ENCODE results near the gene SLC25A36.

SLC25A36 gene, protein sequence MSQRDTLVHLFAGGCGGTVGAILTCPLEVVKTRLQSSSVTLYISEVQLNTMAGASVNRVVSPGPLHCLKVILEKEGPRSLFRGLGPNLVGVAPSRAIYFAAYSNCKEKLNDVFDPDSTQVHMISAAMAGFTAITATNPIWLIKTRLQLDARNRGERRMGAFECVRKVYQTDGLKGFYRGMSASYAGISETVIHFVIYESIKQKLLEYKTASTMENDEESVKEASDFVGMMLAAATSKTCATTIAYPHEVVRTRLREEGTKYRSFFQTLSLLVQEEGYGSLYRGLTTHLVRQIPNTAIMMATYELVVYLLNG

DNA sequence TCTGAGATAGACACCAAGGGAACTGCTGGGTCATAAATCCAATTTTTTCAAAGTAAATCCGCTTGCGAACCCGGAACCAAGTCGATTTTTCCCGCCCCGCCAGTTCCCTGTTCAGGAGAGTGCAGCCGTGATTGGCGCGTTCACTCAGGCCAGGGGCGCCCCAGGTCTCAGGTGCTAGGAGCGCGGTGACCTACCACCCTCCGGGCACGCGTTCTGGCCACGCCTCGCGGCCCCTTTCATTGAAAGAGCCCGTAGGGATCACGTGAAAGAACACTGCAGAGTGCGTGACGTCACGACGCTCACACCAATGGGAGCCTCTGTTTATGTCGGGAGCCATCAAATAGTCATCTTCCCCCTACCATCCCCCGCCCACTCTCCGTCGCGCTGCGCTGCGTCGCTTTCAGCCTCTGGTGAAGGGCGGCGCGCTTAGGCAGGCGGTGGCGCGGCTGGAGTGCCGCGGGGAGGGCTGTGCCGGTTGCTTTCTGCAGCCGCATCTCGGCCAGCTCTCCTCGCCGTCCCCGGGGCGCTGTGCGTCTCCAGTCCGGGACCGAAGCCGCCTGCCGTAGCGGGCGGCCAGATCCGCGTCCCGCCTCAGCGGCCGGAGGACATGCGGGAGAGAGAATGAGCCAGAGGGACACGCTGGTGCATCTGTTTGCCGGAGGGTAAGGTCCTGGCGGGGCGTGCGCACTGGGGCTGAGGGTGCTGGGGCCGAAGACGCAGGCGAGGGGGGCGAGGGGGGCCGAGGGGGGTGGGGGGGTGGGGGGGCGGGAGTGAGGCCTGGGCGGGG, at the start of gene SLC25A36:
Gene SLC25A36, plus strand, starts transcription at position 403 of the 787 bp plus-strand sequence. Its CDS starts 219 bp downstream, at position 622.
- DNase-seq, result peak; percentile 99

DNA sequence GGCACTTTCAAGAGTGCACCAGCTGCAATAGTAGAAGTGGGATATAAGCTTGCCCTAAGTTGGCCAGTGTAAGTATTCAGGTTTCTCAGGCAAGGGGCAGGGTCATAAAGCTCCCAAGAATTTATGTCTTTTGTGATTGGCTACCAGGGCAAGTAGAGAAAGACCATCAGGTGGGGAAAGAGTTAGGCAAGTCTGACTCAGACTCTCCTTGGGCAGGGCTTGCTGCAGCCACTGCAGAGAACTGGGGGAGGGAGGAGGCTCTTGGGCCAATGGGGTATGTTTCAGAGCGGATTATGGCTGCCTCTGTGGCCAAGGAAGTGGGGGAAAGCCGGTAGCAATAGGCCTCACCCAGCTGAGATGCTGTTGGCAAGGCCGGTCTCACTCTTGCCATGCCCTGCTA, 44.6 kb upstream of the SLC25A36 start:
- DNase-seq, result no peak

DNA sequence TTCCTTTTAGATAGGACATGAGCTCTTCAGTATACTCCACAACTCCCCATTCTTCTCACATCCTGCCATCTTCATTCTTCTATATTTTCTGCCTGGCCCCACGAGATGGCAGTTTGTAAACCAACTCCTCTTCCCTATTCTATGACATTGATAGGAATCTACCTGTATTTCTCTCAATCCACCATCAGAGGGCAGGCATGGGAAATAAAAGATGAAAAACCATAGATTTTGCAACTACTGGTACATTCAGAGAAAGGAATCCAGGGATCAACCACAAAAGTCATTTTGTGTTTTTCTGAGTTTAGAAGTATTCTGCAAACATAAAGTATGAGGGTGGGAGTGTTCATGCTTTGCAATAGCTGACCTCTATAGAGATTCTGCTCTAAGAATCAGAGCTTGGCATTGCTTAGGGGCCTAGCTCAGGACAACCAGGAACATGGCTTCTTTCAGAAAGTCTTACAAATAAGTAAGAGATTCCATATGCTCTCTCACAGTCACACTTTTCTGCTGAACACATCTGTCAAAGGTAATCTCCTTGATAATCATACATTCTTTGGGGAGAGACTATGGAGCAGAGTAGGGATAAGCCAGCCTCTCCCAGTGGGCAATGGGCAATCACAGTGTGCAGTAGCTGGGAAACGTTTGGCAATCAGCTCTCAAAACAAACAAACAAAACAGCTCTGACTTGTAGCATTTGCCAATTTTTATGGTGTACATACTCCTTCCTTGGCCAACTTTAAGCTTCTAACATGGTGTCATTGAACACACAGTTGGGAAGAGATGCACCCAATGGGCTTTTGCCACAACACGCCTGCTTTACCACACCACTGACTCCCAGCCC, 43.1 kb upstream of the SLC25A36 start:
- DNase-seq, result peak; percentile 64

DNA sequence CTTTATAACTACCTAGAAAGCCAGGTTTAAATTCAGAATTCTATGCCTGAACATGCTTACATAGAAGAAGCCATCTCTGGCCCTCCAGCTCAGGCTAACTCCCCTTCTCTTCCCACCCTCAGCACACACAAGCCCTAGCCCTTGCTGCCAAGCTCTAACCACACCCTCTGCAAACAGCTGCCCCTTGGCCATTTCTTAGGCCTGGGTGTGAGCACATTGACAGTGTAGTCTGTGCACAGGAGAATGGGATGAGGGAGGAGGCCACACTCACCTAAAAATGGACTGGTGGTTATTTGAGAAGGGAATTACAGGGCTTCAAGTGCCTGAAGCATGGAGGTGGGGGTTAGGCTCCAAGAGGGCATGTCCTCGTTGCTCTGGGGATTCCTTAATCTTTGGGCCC, 42.3 kb upstream of the SLC25A36 start:
- no peak for DNase-seq

DNA sequence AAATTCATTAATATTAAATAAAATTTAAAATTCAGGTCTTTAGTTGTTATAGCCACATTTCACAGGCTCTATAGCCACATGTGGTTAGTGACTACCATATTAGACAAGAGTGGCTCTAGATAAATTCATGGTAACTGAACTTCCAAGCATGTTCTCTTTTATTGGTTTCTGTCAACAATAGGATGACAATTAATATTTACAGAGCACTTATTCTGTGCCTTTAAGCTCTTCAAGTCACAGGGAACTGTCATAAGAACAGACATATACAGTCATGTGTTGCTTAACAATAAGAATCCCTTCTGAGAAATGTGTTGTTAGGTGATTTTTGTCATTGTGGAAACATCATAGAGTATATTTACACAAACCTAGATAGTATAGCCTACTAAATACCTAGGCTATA, 38.8 kb upstream of the SLC25A36 start:
- no peak for DNase-seq

DNA sequence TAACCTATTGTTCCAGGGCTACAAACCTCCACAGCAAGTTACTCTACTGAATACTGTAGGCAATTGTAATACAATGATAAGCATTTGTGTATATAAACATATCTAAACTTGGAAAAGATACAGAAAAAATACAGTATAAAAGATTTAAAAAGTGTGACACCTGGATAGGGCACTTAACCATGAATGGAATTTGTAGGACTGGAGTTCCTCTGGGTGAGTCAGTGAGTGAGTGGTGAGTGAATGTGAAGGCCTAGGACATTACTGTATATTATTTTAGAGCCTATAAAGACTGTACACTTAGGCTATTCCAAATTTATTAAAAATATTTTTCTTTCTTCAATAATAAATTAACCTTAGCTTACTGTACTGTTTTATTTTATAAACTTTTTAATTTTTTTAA, 38.4 kb upstream of the SLC25A36 start:
- no peak for DNase-seq

DNA sequence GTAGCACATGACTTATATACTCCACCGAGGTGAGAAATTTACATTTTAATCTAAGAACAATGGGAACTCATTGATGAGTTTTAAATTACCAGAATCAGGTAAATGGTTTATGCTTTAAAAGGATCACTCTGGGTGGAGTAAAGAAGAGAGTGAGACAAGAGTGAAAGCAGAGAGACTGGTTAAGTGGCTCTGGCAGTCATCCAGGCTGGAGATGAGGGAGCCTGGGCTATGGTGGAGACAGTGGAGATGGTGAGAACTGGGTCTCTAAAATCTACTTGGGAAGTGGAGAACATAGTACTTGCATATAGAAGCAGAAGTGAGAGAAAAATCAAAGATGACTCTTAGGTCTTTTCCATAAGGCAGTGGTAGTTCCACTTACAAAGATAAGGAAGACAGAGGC, 37.1 kb upstream of the SLC25A36 start:
- DNase-seq, result no peak

DNA sequence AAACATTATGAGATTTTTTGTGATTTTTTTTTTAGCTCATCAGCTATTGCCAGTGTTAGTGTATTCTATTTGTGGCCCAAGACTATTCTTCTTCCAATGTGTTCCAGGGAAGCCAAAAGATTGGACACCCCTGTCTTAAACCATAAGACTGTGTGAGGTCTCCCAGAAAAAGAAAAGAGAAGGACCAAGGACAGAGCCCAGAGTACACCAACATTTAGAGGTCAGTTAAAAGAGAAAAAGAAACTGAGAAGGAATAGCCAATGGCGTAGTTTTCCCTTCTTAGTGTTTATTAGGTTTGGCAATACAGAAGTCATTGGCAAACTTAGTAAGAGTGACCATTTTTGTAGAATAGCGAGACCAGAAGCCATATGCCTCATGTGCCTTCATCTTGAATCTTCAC, 36.1 kb upstream of the SLC25A36 start:
- DNase-seq, result no peak

DNA sequence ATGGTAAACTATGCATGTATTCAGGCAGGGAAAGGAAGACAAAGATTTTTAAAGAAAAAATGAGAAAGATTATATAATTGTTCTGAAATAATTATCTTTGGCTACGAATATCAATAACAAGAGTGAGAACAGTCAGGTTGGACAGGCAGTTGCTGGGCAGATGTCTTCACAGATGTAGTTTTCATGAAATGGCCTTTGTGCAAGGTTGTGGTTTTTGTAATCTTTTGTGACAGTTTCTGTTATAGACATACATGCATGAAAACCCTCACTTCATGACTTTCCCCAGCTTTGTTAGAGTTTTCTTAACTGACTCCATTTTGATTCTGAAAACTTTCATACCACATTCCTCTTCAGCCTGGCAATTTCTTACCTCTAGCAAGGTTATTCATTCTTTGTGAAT, 34.9 kb upstream of the SLC25A36 start:
- no peak for DNase-seq

DNA sequence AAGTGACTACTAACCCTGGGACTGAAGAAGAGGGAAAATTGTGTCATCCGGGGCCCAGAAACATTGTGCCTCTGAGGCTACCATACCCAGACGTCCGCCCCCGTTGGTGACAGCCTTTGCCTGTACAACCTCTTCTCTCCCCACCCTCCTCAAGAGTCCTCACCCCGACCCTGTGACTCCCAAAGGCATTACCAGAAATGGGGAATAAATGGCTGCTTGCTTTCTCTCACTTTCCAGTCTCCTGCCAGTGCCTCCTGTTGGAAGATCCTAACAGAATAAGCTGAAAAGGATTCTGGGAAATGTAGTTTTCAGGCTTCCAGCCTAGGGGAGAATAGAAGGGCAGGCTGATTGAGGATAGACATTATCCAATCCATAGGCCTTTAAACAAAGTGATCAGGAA, 30.8 kb upstream of the SLC25A36 start:
- peak; percentile 6 for DNase-seq

DNA sequence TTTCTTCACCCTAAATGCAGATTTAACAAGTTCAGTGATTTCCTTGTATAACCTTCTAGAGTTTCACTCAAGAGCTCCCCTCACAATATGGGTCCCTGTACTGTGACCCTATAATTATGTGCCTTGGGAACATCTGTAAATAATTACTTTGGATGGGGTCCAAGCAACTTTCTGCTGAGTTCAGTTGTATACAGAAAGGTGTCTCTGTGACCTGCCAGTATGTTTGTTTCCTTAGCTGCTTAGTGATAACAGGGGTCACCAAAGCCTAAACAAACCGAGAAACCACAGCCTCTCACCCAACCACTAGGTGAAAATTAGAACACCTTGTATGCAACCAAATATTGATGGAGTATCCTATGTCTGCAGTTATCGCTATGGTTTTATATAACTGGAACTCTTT, 29.8 kb upstream of the SLC25A36 start:
- DNase-seq, result no peak

DNA sequence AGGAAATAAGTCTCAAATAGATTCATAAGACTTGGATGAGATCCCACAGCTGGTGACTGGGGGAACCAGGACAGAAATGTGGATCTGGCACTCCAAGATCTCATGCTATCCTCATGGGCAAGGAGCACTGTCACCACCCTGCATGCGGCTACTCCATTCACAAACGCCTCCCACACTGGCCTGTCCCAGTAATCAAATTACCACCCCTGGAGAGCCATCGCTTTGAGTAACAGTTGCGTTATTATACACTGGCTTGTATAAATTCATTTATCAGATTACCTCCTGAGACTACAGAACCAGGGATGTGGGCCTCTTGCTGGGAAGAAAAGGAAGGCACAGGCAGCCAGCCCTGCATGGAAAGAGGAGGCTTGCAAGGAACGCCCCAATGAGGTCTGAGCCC, 27.9 kb upstream of the SLC25A36 start:
- no peak for DNase-seq

DNA sequence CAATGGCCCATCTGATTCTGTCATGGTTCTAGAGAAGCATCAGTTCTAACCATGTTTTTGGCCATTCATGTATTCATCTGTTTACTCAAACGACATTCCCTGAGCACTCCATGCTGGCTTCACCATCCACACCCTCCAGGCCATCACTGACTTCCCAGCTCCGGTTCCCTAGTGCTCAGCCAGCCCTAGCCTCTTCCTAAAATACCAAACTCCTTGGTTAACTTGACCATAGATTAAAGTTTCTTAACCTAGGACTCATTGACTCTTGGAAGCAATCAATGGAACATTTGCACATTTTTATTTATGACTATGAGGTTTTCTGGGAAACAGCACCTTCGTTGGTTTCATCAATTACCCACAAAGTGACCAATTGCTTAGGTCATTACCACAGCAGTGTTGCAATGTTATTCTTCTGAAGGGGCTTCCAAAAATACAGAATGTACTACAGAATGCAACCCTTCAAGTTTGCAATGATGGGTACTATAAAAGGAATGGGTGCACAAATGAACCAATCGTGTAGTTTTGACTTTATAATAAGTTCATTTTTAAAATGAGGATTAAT, 27.2 kb upstream of the SLC25A36 start:
- no peak for DNase-seq

DNA sequence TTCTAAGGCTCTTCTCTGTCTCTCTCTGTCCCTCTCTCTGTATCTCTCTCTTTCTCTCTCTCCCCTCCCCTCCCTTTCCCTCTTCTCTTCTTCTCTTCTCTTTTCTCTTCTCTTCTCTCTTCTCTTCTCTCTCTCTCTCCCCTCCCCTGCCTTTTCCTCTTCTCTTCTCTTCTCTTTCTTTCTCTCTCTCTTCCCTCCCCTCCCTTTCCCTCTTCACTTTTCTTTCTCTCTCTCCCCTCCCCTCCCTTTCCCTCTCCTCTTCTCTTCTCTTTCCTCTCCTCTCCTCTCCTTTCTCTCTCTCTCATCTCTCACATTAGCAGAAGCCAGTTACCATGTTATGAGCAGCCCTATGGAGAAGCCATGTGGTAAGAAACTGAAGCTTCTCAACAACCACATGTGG, 25.0 kb upstream of the SLC25A36 start:
- no peak for DNase-seq

DNA sequence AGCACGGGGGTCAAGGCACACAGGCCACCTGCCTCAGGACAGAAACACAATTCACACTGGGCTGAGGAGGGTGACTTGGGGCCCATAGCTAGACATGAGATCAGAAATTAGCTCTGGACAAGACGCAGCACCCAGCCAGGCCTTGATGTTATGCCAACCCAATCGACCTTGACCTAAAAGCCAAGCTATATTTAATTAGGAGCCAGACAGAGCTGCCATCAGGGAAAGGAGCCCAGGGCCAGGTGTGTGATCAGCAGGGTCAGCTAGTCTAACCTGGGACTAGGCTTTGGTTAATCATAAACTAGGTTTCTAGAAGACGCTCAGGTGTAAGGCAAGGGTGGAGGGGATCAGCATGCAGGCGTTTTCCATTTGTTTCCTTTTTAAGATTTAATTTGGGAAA, 23.9 kb upstream of the SLC25A36 start:
- DNase-seq, result no peak

DNA sequence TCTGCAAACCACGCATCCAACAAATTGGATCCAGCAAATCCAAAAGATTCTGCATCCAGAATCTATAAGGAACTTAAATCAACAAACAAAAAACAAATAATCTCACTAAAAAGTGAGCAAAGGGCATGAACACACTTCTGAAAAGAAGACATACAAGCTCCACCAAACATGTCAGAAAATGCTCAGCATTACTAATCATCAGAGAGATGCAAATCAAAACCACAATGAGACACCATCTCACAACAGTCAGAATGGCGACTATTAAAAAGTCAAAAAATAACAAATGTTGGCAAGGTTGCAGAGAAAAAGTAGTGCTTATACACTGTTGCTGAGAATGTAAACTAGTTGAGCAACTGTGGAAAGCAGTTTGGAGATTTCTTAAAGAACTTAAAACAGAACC, 21.6 kb upstream of the SLC25A36 start:
- no peak for DNase-seq

DNA sequence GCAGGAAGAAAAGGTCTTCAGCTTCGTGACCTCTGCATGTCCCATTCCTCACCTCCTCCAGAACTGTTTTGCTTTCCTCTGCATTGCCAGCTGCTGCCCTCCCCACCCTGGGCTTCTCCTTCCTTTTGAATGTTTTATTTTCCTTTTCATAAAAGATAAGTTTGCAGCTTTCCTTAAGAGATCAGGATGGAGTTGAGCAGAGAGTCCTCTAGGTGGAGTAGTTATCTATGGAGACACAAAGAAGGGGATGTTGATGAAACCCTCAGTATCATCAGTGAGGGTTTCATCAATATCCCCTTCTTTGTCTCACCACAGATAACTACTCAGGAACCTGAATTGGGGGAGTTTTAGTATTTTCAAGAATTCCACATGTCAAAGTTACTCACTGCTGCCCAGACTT, 19.0 kb upstream of the SLC25A36 start:
- no peak for DNase-seq

DNA sequence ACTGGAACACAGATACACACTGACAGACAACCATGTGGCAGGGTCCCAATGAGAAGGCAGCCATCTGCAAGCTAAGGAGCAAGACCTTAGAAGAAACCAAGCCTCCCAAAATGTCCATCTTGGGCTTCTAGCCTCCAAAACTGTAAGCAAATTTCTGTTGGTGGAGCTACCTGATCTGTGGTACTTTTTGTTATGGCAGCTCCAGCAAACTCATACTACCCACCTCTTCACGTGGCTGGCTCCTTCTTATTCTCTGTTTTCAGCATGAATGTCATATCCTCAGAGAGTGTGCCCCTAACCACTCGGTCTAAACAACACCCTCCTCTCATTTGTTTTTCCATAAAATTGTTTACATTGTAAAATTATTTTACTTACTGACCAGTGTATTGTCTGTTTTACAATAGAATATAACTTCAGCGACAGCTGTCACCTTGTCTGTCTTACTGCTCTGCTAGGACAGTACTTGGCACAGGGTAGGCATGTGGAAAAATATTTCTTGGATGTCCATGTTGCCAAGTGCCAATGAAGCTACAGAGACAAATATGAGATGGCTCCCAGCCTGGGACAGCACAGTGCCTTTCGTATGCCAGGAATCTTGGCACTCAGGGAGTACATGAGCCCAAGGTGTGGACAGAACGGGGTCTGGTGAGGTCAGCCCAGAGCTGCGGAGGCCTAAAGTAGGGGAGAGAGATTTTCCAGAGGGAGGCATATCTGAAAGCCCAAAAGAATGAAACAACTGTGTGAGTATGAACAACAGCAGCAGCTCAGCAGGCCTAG, 17.4 kb upstream of the SLC25A36 start:
- no peak for DNase-seq

DNA sequence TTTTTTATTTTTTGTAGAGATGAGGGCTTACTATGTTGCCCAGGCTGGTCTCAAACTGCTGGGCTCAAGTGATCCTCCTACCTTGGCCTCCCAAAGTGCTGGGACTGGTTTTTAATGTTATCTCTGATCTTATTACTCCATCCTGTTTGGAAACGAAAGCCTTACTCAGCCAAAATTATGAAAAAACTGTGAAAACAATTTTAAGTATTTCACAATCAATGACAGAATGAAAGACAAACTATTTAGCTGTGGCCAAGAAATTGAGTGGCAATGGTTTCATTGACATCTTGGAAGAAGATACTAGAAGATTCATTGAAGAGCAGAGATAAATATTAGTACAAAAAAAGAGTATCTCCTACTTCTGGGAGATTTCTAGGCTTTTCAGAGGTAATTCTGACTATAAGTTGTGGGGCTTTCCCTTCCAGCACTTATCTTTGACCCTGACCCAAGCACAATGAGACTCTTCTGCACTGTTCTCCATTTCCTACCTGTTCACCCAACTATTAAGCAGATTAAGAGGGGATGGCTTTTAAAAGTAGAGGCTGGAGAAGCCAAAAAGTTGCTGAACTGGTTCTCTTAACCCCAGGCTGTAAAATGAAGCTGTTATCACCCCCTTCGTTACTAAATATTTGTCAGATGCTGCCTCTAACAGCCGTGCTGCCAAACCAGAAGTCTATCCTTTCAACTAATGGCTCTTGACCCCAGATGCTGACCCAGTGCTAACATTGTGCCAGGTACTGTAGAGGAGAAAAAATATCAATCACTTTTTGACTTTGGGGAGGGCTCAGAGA, 14.2 kb upstream of the SLC25A36 start:
- no peak for DNase-seq

DNA sequence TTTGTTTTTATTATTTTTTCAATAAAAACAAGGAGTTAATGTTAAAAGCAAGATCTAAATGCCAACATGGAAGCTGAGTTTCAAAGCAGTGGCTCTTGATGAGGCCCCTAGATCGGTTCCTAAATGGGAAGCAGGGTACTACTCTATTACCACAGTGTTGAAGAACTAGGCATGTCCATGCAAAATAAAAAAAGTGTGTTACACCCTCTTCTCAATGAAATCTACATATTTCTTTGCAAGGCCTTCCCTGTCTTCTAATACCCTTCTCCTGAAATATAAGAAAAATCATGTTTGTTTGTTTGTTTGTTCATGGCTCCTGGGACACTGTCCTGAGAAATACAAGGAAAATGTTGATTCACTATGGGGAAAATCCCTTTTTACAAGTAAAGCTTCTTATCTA, 12.2 kb upstream of the SLC25A36 start:
- DNase-seq, result no peak

DNA sequence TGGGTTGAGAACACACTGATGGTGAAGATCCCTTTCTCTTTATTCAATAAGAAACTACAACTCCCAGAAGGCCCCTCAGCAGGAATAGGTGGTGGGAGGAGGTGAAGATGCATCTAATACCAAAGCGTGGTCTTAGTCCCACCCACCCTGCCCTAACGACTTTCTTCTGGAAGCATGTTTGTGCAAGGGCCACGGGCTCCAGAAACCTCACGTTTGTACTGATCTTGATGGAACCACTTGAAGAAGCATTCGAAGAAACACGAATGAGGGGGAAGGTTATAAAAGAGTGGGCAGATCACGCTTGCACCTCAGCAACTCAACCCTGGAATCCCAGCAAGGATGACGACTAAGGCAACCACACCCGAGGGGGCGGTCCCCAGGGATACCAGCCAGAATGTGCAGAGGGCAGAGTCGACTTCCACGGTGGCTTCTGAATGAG, 10.6 kb upstream of the SLC25A36 start:
- DNase-seq, result no peak

DNA sequence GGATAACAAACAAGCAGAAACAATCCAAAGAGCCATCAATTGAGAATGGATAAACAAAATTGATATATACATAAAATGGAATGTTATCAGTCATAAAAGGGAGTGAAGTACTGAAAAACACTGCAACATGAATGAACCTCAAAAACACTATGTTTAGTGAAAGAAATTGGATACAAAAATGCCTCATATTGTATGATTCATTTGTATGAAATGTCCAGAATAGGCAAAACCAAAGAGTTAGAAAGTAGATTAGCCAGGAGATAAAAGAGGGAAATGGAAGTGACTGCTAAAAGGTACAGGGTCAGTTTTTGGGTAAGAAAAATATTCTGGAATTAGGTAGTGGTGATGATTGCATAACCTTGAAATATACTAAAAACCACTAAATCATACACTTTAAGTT, 9.8 kb upstream of the SLC25A36 start:
- DNase-seq, result no peak

Data from NCI-H1694 (cell line).